HEK293T (cell line): Measurements from ENCODE around the gene FAM50A.
"Not testable (repeated sequence)": the region's sequence is repeated elsewhere in the genome, so short reads cannot be mapped to it uniquely, and the experiment has no call there.

Source experiments
- CTCF ChIA-PET: fragments of 350-600 bp; formaldehyde crosslinking; extraction: SDS; loops from one replicate; lab custom pipeline; 2021; ENCODE audit warnings: antibody characterized with exemption, inconsistent platforms; lab: Yijun Ruan, JAX
- POLR2A ChIA-PET: fragments of 350-600 bp; formaldehyde crosslinking; extraction: SDS; loops from one replicate; lab custom pipeline; 2020; ENCODE audit warnings: antibody characterized with exemption, inconsistent platforms; lab: Yijun Ruan, JAX
- DNase-seq: peaks from one replicate; pipeline ENCODE4 v3.0.0; 2012; ENCODE audit warnings: mixed read lengths; ENCODE audit errors: extremely low spot score
- ARNT ChIP-seq: fragments of 450-650 bp; IDR thresholded peaks from 2 replicates; pipeline ENCODE4 v1.6.1; 2017; ENCODE audit warnings: mild to moderate bottlenecking
- BHLHE40 ChIP-seq: fragments of 450-650 bp; IDR thresholded peaks from 2 replicates; pipeline ENCODE4 v1.6.1; 2016; ENCODE audit warnings: mild to moderate bottlenecking, moderate library complexity, borderline replicate concordance
- CTBP1 ChIP-seq: fragments of 450-650 bp; IDR thresholded peaks from 2 replicates; pipeline ENCODE4 v1.6.1; 2016; ENCODE audit warnings: borderline replicate concordance
- ELF4 ChIP-seq: fragments of 450-650 bp; IDR thresholded peaks from 2 replicates; pipeline ENCODE4 v1.6.1; 2017; ENCODE audit warnings: antibody characterized with exemption
- FOXA1 ChIP-seq: fragments of 450-650 bp; IDR thresholded peaks from 2 replicates; pipeline ENCODE4 v1.6.1; 2016; ENCODE audit warnings: mild to moderate bottlenecking
- FOXK2 ChIP-seq: fragments of 450-650 bp; IDR thresholded peaks from 2 replicates; pipeline ENCODE4 v1.6.1; 2016; ENCODE audit warnings: mild to moderate bottlenecking
- FOXM1 ChIP-seq: fragments of 450-650 bp; IDR thresholded peaks from 2 replicates; pipeline ENCODE4 v1.6.1; 2017; ENCODE audit warnings: mild to moderate bottlenecking, borderline replicate concordance
- HDGF ChIP-seq: fragments of 450-650 bp; IDR thresholded peaks from 2 replicates; pipeline ENCODE4 v1.6.1; 2017; ENCODE audit warnings: antibody characterized with exemption, borderline replicate concordance
- L3MBTL2 ChIP-seq: fragments of 450-650 bp; conservative IDR thresholded peaks from 2 replicates; pipeline ENCODE4 v1.6.1; 2016; ENCODE audit warnings: mild to moderate bottlenecking
- LEF1 ChIP-seq: fragments of 450-650 bp; IDR thresholded peaks from 2 replicates; pipeline ENCODE4 v1.6.1; 2017; ENCODE audit warnings: mild to moderate bottlenecking, borderline replicate concordance
- NFRKB ChIP-seq: fragments of 450-650 bp; IDR thresholded peaks from 2 replicates; pipeline ENCODE4 v1.6.1; 2016; ENCODE audit warnings: mild to moderate bottlenecking, moderate library complexity
- SP1 ChIP-seq: fragments of 450-650 bp; IDR thresholded peaks from 2 replicates; pipeline ENCODE4 v1.6.1; 2017
- SUZ12 ChIP-seq: fragments of 450-650 bp; IDR thresholded peaks from 2 replicates; pipeline ENCODE4 v1.6.1; 2016; ENCODE audit warnings: mild to moderate bottlenecking
- TARDBP ChIP-seq: fragments of 450-650 bp; IDR thresholded peaks from 2 replicates; pipeline ENCODE4 v1.6.1; 2016
- ZNF384 ChIP-seq: fragments of 450-650 bp; IDR thresholded peaks from 2 replicates; pipeline ENCODE4 v1.6.1; 2016
- TF ChIP-seq, protein P1 (sequence below): fragments of 450-650 bp; IDR thresholded peaks from 2 replicates; pipeline ENCODE4 v1.6.1; 2016

Gene FAM50A

DNA sequence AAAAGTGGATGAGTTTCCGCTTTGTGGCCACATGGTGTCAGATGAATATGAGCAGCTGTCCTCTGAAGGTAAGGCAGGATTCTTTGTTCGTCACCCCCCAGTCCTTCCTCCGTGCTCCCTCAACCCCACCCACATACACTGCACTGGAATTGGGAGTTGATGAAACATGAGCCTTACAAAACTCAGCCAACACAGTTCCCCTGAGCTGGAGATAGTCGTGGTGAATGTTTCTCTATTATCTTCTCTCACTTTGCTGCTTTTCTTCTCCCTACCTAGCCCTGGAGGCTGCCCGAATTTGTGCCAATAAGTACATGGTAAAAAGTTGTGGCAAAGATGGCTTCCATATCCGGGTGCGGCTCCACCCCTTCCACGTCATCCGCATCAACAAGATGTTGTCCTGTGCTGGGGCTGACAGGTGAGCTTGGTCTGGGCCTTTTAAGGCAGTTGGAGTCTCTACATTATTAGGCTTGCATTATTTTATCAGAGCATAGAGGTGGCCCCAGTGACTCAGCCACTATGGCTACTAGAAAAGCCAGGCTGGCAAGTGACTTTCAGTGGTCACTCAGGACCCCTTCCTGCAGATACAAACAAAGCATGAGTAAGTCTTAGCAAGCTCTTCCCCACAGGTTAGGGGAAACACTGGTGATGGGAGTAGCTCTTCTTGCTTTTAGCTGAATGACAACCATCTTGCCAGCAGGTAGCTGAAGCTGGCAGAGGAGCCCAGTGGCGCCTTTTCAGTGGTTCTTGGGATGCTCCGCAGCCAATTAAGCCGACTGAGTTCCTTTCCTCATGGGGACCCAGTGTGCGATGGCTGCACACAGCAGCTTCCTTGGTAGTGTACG lies 44.2 kb upstream of the FAM50A start:
- no peak for DNase-seq
- POLR2A ChIA-PET: interaction anchor here (0.7 to 4.8 kb wide), 9 partner anchors 9 to 143 kb away, joined by 3 to 40 read pairs (median 4); partner anchors contain the start of gene DNASE1L1
- no peak for TF ChIP-seq BHLHE40
- TF ChIP-seq SP1: no peak
- CTCF ChIA-PET: interaction anchor here (0.5 to 1.3 kb wide), 4 partner anchors 11 to 132 kb away, joined by 3 to 8 read pairs (median 3); no protein-coding TSS in a partner anchor

DNA sequence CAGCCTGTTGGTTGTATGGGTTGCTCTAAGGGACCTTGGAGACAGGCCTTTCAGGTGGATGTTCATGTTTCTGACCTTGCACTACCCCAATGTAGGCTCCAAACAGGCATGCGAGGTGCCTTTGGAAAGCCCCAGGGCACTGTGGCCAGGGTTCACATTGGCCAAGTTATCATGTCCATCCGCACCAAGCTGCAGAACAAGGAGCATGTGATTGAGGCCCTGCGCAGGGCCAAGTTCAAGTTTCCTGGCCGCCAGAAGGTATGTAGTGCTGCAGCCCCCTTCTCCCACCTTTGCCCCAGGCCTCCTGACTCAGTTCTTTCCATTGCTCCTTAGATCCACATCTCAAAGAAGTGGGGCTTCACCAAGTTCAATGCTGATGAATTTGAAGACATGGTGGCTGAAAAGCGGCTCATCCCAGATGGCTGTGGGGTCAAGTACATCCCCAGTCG lies 43.5 kb upstream of the FAM50A start:
- CTCF ChIA-PET, DNase-seq: not testable (repeated sequence)
- POLR2A ChIA-PET: interaction anchor here (0.7 to 4.8 kb wide), 6 partner anchors 9 to 133 kb away, joined by 3 to 40 read pairs (median 4); partner anchors contain the start of gene DNASE1L1

DNA sequence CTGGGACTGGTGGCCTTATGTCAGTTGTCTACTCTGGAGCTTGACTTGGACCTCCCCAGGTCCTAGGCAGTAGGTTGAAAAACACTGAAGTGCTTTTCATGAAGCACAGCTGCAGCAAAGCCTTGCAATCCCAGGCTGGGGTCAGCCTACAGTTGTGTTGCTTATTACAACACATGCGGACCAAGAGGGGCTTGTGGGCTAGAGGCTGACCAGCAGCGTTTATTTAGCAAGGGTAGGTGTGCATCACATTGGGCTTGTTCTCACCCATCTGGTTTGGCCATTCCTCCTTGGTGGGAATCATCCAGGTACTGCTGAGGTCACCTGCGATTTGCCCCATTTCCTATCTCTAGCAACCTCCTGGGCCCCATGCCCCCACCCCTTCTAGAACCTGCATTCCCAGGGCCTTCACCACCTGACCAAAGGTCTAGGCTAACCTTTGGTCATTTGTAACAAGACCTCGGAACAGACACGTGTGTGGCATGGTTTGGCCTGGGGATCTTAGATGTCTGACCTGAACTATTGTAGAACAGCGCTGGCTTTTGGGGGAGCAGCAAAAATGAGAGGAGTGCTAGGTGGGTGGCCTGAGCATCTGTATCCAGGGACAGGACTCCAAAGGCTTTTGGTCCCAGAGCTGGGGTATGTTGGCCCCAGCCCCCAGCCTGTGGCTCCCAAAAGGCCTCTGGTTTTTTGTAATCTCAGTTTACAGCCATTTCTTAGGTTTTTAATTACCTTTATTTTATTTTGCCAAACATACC lies 42.7 kb upstream of the FAM50A start:
- ChIA-PET CTCF (no interaction called here), POLR2A (interaction anchor here (1.7 to 4.8 kb wide), 4 partner anchors 8 to 126 kb away, joined by 5 to 40 read pairs (median 8); partner anchors contain the start of gene DNASE1L1)
- no peak for TF ChIP-seq ZNF384
- TF ChIP-seq ARNT: no peak
- TF ChIP-seq SP1: no peak
- peak; percentile 55 for TF ChIP-seq ELF4
- 0 out of 2 replicates have a peak, but pooled peaks have one; percentile 24 for TF ChIP-seq BHLHE40
- no peak for TF ChIP-seq CTBP1
- TF ChIP-seq TARDBP: no peak
- TF ChIP-seq FOXM1: peak; percentile 5; the same call in 1 of the 2 replicates
- TF ChIP-seq SUZ12: no peak
- no peak for TF ChIP-seq LEF1
- TF ChIP-seq FOXA1: no peak
- no peak for TF ChIP-seq HDGF
- no peak for TF ChIP-seq FOXK2
- 0 out of 2 replicates have a peak, but pooled peaks have one; percentile 19 for TF ChIP-seq NFRKB
- TF ChIP-seq, protein P1, sequence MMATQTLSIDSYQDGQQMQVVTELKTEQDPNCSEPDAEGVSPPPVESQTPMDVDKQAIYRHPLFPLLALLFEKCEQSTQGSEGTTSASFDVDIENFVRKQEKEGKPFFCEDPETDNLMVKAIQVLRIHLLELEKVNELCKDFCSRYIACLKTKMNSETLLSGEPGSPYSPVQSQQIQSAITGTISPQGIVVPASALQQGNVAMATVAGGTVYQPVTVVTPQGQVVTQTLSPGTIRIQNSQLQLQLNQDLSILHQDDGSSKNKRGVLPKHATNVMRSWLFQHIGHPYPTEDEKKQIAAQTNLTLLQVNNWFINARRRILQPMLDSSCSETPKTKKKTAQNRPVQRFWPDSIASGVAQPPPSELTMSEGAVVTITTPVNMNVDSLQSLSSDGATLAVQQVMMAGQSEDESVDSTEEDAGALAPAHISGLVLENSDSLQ: no peak
- TF ChIP-seq L3MBTL2: peak; percentile 30; the same call in 1 of the 2 replicates
- DNase-seq: no peak

DNA sequence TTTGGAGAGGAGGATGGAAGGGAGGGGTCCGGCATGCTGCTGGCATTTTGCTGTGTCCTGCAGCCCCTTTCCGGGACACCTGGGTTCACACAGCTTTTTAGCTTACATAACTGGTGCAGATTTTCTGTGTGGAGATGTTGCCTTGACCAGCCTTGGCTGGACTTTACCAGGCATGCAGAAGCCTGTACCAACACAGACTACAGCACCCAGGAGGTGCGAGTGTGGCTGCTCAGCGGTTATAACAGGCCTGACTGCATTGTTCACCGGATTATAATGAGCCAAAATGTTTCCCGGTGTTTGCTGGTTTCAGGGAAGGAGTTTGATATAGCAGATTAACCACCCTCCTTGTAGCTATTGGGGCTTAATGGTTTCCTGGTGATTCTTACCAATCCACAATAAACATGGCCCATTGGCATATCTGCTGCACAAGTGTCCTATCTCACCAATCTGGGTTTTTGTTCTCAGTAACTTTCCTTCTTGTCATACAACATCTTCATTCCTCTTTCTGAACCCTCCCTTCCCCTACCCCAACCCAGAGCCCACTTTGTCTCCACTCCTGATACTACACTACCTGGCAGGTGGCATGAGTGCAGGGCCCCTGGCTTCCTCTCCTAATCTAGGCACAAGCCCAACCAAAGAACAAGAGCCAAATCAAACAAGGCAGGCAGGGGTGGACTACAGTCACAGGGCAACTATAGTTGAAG lies 41.9 kb upstream of the FAM50A start:
- CTCF ChIA-PET: no interaction called here
- POLR2A ChIA-PET: interaction anchor here (0.6 to 2.5 kb wide), 4 partner anchors 9 to 130 kb away, joined by 3 to 9 read pairs (median 5); no protein-coding TSS in a partner anchor
- DNase-seq: no peak
- TF ChIP-seq SP1: no peak
- peak; percentile 30; the same call in 1 of the 2 replicates for TF ChIP-seq ELF4

DNA sequence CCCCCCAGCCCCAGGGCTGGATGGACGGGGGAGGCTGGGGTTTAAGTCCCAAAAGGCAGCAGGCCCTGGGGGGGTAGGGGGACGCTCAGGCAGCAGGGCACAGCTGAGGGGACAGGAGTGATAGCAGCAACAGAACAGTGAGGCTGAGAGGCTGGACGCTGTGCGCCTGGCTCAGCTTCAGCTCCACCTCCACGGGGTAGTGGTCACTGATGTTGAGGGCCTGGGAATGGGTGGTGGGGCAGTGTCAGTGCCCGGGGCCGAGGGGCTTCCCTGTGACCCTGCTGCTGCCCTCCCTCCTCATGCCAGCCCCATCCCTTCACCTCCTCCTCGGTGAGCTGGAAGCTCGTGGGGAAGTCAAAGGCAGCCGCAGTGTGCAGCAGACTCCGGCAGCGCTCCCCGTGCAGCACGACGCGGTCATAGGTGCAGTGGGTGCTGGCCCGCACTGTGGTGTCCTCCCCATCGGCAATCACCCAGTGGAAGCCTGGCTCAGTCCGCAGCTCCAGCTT lies 41.3 kb upstream of the FAM50A start:
- CTCF ChIA-PET: no interaction called here
- no peak for DNase-seq
- TF ChIP-seq SP1 (no peak), HDGF (no peak), FOXM1 (no peak)
- POLR2A ChIA-PET: interaction anchor here (0.6 to 2.5 kb wide), 5 partner anchors 8 to 129 kb away, joined by 3 to 9 read pairs (median 7); partner anchors contain the start of gene SLC10A3

DNA sequence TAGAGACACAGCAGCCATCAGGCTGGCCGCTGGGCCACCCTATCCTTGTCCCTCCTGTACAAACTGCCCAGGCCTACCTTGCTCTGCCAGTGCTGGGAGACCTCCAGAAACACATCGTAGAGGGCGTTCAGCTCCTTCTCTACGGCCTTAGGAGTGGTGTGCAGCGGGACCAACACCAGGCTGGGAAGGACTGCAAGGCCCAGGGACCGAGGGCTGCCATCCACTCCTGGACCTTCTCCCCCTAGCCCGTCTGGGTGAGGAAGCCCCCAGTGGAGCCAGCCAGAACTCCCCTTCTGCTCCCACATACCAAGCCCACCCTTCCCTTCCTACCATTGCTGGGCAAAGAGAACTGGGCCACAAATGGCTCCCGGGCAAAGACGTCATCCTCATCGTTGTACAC lies 40.7 kb upstream of the FAM50A start:
- no peak for DNase-seq
- TF ChIP-seq BHLHE40: no peak
- no peak for TF ChIP-seq CTBP1
- TF ChIP-seq, protein P1: no peak
- no peak for TF ChIP-seq ZNF384
- TF ChIP-seq SUZ12: no peak
- TF ChIP-seq FOXK2: no peak
- TF ChIP-seq FOXA1: no peak
- TF ChIP-seq HDGF: no peak
- no peak for TF ChIP-seq LEF1
- TF ChIP-seq TARDBP: no peak
- TF ChIP-seq ELF4: no peak
- TF ChIP-seq SP1: no peak
- no peak for TF ChIP-seq FOXM1
- no peak for TF ChIP-seq ARNT
- TF ChIP-seq NFRKB: no peak
- no peak for TF ChIP-seq L3MBTL2
- ChIA-PET CTCF (no interaction called here), POLR2A (interaction anchor here (0.6 to 2.5 kb wide), 4 partner anchors 8 to 87 kb away, joined by 3 to 9 read pairs (median 7); partner anchors contain the start of gene SLC10A3)
